ENCODE measurements around the gene CLEC18B. TPM values are rescaled to one million over a fixed set of nuclear protein-coding genes. Genes with fewer than 3 reads are reported as not detected.
"Not testable (repeated sequence)": the region's sequence is repeated elsewhere in the genome, so short reads cannot be mapped to it uniquely, and the experiment has no call there.

Gene CLEC18B
- total RNA-seq, 1 donor from 2014 or later: 0.30 TPM

DNA sequence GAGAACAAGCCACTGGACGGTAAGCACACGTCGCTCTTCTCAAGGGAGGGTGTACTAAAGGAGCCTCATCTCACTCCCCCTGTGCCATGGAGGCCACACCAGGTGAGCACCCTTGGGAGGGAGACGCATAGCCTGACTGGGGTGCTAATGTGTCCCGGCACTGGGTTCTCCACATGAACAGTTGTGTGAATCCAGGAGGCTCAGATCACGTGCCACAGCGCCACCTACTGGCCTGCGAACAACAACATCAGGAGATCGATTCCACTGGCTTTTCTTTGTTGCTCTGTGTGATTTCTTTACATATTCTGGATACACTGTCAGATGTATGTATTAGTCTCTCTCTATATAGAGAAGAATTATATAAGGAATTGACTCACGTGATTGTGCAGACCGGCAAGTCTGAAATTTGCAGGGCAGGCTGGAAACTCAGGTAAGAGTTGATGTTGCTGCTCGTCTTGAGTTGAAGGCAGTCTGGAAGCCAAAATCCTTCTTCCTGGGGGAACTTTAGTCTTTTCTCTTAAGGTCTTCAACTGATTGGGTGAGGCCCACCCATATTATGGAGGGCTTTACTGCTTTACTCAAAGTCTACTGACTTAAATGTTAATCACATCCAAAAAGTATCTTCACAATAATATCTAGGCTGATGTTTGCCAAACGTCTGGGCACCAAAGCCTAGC, 8.9 kb upstream of the CLEC18B start:
- H3K27ac Mint-ChIP-seq; H3K36me3 Mint-ChIP-seq (ENCODE audit: low read depth); H3K9me3 Mint-ChIP-seq; intact Hi-C loops (cut with micrococcal nuclease); H3K4me3 Mint-ChIP-seq (ENCODE audit: low read depth); H3K4me1 Mint-ChIP-seq (ENCODE audit: low read depth): not testable (repeated sequence)
- DNase-seq (ENCODE audit: low spot score): peak; percentile 32
- H3K27me3 Mint-ChIP-seq (ENCODE audit: low read depth): peaks cover 11% of the 10 kb centered on the region

DNA sequence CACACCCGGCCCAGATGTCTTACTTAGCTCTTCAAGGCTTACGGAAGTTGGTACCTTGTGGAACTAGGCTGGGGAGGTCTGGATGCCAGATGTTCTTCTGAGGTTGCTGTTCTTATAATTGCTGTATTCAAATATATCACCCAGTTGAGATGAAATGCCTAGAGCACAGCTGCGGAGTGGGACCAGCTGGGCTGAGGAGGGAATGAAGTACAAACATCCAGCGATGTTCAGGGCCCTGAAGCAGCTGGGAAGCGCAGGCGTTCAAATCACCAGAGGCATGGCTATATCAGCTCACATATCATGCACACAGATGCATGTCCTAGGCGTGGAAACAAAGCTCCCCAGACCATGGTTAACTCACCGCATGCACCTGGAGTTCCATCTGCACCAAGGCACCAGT, 7.2 kb upstream of the CLEC18B start:
- H3K4me3 Mint-ChIP-seq (ENCODE audit: low read depth); H3K27ac Mint-ChIP-seq; DNase-seq (ENCODE audit: low spot score); H3K27me3 Mint-ChIP-seq (ENCODE audit: low read depth); H3K36me3 Mint-ChIP-seq (ENCODE audit: low read depth); H3K4me1 Mint-ChIP-seq (ENCODE audit: low read depth); H3K9me3 Mint-ChIP-seq; intact Hi-C loops (cut with micrococcal nuclease): not testable (repeated sequence)

DNA sequence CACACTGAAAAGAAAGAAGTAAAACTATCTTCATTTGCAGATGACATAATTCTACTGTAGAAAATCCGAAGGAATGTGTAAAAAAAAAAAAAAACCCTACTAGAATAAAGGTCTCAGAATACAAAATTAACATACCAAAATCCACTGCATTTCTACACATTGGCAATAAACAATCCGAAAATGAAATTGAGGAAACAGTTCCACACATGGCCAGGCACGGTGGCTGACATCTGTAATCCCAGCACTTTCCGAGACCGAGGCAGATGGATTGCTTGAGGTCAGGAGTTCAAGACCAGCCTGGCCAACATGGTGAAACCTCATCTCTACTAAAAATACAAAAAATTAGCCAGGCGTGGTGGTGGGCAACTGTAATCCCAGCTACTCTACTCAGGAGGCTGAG, 4.5 kb upstream of the CLEC18B start:
- DNase-seq (ENCODE audit: low spot score); H3K9me3 Mint-ChIP-seq; H3K4me3 Mint-ChIP-seq (ENCODE audit: low read depth); H3K27ac Mint-ChIP-seq; H3K27me3 Mint-ChIP-seq (ENCODE audit: low read depth); H3K4me1 Mint-ChIP-seq (ENCODE audit: low read depth); intact Hi-C loops (cut with micrococcal nuclease); H3K36me3 Mint-ChIP-seq (ENCODE audit: low read depth): not testable (repeated sequence)

DNA sequence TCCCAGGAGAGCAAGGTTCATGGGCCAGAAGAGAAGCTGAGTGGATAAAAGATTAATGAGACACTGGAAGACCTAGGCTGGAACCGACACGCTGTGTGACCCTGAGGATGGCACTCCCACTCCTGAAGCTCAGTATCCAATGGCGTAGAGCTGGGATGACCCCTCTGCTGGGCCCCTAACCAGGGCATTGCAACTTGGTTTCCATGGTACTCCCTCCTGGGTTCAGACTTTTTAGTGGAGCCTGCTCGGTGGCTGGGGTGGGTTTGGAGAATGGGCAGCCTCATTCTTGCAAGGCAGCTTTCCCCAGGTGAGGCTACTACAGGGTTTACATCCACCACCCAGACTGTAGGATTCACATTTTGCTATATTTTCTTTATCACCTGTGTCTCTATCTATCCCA, 2.4 kb upstream of the CLEC18B start:
- H3K4me1 Mint-ChIP-seq (ENCODE audit: low read depth); H3K36me3 Mint-ChIP-seq (ENCODE audit: low read depth); intact Hi-C loops (cut with micrococcal nuclease); DNase-seq (ENCODE audit: low spot score); H3K9me3 Mint-ChIP-seq; H3K27ac Mint-ChIP-seq; H3K4me3 Mint-ChIP-seq (ENCODE audit: low read depth); H3K27me3 Mint-ChIP-seq (ENCODE audit: low read depth): not testable (repeated sequence)

DNA sequence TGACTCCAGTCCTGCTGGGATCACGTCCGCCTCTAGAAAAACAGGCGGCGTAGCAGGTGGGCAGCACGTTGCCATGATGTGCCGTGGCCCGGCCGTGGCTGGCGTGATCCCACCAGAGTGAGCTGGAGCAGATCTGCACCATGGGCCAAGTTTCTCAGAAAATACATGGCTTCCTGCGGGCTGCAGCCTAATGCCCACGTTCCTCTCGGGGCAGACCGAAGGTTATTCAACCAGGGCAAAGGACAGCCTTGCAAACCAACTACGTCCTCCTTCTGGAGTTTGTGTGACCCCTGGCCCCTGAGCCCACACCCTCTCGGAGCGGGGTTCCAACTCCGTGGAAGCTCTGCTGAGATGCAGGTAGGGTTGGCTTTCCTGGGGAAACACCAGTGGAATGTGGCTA, 808 bp upstream of the CLEC18B start:
- DNase-seq (ENCODE audit: low spot score); intact Hi-C loops (cut with micrococcal nuclease); H3K27me3 Mint-ChIP-seq (ENCODE audit: low read depth); H3K27ac Mint-ChIP-seq; H3K4me1 Mint-ChIP-seq (ENCODE audit: low read depth); H3K9me3 Mint-ChIP-seq; H3K4me3 Mint-ChIP-seq (ENCODE audit: low read depth); H3K36me3 Mint-ChIP-seq (ENCODE audit: low read depth): not testable (repeated sequence)

DNA sequence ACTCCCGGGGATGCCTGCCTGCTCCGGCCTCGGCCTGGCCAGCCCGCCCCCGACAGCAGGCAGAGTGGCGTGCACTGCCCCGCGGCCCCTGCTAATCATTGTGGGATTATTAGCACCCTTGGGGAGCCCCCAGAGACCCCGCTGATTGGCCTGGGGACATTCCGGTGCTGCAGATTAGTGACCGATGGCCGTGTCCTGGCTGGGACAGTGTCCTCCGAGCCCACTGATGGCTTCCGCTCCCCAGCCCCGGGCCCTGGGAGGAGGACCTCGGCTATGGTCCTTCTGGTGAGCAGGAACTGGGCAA, 156 bp upstream of the CLEC18B start:
- H3K27ac Mint-ChIP-seq; H3K27me3 Mint-ChIP-seq (ENCODE audit: low read depth); intact Hi-C loops (cut with micrococcal nuclease); H3K4me3 Mint-ChIP-seq (ENCODE audit: low read depth); DNase-seq (ENCODE audit: low spot score); H3K36me3 Mint-ChIP-seq (ENCODE audit: low read depth); H3K4me1 Mint-ChIP-seq (ENCODE audit: low read depth); H3K9me3 Mint-ChIP-seq: not testable (repeated sequence)

DNA sequence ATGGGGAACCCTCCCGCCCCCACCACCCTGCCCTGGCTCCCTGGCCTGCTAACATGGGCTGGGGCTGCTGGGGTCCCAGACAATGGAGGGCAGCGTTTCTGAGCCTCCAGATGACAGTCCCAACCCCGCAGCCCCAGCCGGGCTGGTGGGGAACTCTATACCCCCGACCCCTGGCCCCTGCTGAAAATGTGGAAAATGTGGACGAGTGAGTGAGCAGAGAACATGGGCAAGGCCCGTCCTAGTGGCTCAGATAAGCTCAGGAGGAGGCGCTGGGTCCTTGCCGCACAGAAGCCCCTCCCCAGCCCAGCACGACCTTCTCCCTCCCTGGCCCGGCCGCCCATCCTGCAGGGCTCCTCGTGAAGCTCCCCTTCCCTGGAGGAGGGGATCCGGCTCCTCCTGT, 1.5 kb downstream of the CLEC18B start:
- intact Hi-C loops (cut with micrococcal nuclease); H3K4me3 Mint-ChIP-seq (ENCODE audit: low read depth); DNase-seq (ENCODE audit: low spot score); H3K4me1 Mint-ChIP-seq (ENCODE audit: low read depth); H3K9me3 Mint-ChIP-seq; H3K27me3 Mint-ChIP-seq (ENCODE audit: low read depth); H3K36me3 Mint-ChIP-seq (ENCODE audit: low read depth); H3K27ac Mint-ChIP-seq: not testable (repeated sequence)

DNA sequence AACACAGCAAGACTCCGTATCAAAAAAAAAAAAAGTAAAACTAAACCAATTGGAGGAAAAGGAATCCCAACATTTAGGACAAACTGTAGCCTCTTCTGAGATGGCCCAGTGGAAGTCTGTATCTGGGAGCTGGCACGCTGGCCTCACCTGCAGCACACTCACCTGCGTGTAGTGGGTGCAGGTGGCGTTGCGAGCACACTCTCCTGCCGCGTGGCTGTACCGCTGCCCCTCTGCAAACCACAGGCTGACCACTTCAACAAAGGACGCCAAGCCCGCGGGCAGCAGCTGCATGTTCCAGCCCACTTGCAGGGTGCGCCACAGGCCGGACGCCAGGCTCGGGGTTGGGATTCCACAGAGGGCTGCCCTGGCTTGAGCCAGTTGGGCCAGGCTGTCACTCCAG, 3.4 kb downstream of the CLEC18B start:
- H3K4me3 Mint-ChIP-seq (ENCODE audit: low read depth); H3K9me3 Mint-ChIP-seq; intact Hi-C loops (cut with micrococcal nuclease); H3K36me3 Mint-ChIP-seq (ENCODE audit: low read depth); H3K27ac Mint-ChIP-seq; H3K27me3 Mint-ChIP-seq (ENCODE audit: low read depth); DNase-seq (ENCODE audit: low spot score); H3K4me1 Mint-ChIP-seq (ENCODE audit: low read depth): not testable (repeated sequence)

DNA sequence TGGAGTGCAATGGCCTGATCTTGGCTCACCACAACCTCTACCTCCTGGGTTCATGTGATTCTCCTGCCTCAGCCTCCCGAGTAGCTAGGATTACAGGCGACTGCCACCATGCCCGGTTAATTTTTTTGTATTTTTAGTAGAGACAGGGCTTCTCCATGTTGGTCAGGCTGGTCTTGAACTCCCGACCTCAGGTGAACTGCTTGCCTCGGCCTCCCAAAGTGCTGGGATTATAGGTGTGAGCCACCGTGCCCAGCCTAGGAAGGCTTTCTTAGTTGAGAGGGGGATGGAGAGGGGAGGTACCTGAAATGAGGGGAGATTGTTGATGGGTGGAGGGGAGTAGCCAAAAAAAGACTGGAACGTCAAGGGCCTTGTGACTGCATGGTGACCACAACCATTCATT, 7.4 kb downstream of the CLEC18B start:
- H3K27me3 Mint-ChIP-seq (ENCODE audit: low read depth); H3K36me3 Mint-ChIP-seq (ENCODE audit: low read depth); intact Hi-C loops (cut with micrococcal nuclease); H3K27ac Mint-ChIP-seq; H3K9me3 Mint-ChIP-seq; DNase-seq (ENCODE audit: low spot score); H3K4me3 Mint-ChIP-seq (ENCODE audit: low read depth); H3K4me1 Mint-ChIP-seq (ENCODE audit: low read depth): not testable (repeated sequence)

DNA sequence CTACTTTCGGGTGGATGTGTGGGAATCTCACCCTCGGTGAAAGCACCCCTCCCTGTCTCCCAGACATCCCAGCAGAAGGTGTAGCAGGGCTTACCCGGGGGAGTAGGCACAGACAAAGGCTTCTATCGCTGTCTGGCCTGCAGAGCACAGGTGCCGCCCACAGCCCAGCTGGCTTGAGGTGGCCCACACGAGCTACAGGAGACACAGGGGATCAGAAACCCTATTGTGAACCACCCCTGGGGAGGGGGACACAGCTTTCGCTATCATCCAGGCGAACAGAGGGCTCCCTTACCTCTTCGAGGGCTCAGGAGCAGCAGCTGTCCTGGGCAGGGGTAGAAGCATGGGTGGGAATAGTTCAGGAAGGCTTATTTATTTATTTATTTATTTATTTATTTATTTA, 7.8 kb downstream of the CLEC18B start:
- DNase-seq (ENCODE audit: low spot score); H3K4me3 Mint-ChIP-seq (ENCODE audit: low read depth); intact Hi-C loops (cut with micrococcal nuclease); H3K27ac Mint-ChIP-seq; H3K4me1 Mint-ChIP-seq (ENCODE audit: low read depth); H3K27me3 Mint-ChIP-seq (ENCODE audit: low read depth); H3K9me3 Mint-ChIP-seq; H3K36me3 Mint-ChIP-seq (ENCODE audit: low read depth): not testable (repeated sequence)

DNA sequence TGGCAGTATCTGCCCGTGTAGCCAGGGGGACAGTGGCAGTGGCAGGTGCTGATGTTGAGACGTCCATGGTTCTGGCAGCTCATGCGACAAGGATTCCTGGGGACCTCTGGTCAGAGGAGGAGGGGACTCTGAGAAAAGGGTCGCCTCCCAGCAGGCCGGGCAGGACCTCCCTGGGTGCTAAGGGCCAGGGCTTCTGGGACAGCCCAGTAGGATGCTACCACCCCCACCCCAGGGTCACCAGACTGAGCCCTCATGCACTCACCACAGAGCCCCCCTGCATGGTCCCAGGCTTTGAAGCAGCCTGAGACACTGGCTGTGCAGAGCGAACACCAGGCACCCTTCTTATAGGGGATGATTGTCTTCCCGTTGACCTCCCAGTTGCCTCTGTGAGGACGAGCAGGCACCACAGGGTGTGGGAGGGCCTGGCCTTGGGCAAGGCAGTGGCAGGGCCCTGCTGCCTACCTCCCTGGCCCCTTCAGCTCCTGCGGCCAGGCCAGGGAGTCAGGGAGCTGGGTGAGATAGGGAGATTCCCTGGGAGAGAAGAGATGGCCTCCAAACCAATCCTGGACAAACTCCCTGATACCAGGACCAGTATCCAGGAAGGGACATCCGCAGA, 8.4 kb downstream of the CLEC18B start:
- H3K27ac Mint-ChIP-seq; H3K9me3 Mint-ChIP-seq; DNase-seq (ENCODE audit: low spot score); intact Hi-C loops (cut with micrococcal nuclease); H3K4me1 Mint-ChIP-seq (ENCODE audit: low read depth); H3K36me3 Mint-ChIP-seq (ENCODE audit: low read depth); H3K4me3 Mint-ChIP-seq (ENCODE audit: low read depth); H3K27me3 Mint-ChIP-seq (ENCODE audit: low read depth): not testable (repeated sequence)

DNA sequence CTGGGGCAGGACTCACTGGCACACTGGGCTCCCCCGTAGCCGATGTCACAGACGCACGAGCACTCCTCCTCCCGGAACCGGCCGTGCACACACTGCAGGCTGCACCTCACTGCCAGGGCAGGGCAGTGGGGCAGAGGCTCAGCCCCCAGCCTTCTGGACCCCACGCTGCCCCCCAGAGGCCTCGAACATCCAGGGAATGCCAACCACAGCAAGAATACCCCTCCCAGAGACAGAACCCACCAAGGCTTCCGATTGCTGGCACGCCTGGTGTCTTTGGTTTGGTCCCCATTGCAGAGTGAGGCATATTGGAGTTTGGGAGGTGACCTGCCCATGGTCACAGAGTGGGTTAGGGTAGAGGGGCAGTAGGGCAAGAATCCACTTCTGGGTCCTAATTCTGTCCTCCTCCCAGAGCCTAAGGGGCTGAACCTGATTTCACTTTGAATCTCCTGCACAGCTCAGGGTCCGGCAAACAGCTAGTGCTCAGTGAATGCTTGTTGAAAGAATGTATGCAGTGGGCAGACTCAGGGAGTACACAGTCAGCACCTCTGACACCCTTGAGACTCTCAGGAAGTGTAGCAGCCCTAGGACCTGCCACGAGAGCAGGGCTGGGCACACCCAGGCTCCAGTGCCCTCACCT, 9.0 kb downstream of the CLEC18B start:
- H3K27me3 Mint-ChIP-seq (ENCODE audit: low read depth); intact Hi-C loops (cut with micrococcal nuclease); H3K4me3 Mint-ChIP-seq (ENCODE audit: low read depth); H3K27ac Mint-ChIP-seq; H3K4me1 Mint-ChIP-seq (ENCODE audit: low read depth); DNase-seq (ENCODE audit: low spot score); H3K36me3 Mint-ChIP-seq (ENCODE audit: low read depth); H3K9me3 Mint-ChIP-seq: not testable (repeated sequence)

DNA sequence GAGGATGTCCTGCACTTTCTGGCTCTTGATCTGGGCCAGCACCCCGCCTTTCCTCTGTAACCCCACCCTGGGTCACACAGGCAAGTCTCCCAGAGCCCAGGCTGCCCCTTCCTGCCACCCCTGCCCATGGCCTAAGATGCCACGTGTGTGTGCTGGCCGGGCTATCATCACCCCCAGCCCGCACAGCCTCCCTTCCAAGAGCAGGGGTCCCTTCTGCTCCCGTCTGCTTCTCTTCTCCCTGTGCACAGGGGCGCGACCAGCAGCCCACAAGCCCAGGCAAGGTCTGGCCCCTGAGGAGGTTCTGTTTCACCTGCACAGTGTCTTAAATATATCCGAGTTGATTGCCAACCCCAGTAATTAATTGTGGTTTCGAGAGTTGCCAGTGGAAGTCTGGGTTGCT, 10.3 kb downstream of the CLEC18B start:
- intact Hi-C loops (cut with micrococcal nuclease); DNase-seq (ENCODE audit: low spot score); H3K4me3 Mint-ChIP-seq (ENCODE audit: low read depth): not testable (repeated sequence)

More for the DNA sequence above, 10.3 kb downstream of the CLEC18B start:
- not testable (repeated sequence) for H3K27ac Mint-ChIP-seq; H3K27me3 Mint-ChIP-seq (ENCODE audit: low read depth); H3K4me1 Mint-ChIP-seq (ENCODE audit: low read depth); H3K36me3 Mint-ChIP-seq (ENCODE audit: low read depth); H3K9me3 Mint-ChIP-seq

Data from activated T-helper 2 cell treated with anti-CD3 and anti-CD28 coated beads, Interferon-gamma antibody, Interleukin-2, Interleukin-4, amounts not matched to agents 10 μg/mL and 5 μg/mL and 100 μg/mL, durations not matched to agents 14 hours and 24 hours and 36 hours (primary cell).